Measurements from ENCODE around the gene SPCS2. TPM values are rescaled to one million over a fixed set of nuclear protein-coding genes. Genes with fewer than 3 reads are reported as not detected.

The SPCS2 gene
- 21.1 and 46.8 TPM in 2 replicates for total RNA-seq (2014; rRNA removed; shearing (Covaris generic))

DNA sequence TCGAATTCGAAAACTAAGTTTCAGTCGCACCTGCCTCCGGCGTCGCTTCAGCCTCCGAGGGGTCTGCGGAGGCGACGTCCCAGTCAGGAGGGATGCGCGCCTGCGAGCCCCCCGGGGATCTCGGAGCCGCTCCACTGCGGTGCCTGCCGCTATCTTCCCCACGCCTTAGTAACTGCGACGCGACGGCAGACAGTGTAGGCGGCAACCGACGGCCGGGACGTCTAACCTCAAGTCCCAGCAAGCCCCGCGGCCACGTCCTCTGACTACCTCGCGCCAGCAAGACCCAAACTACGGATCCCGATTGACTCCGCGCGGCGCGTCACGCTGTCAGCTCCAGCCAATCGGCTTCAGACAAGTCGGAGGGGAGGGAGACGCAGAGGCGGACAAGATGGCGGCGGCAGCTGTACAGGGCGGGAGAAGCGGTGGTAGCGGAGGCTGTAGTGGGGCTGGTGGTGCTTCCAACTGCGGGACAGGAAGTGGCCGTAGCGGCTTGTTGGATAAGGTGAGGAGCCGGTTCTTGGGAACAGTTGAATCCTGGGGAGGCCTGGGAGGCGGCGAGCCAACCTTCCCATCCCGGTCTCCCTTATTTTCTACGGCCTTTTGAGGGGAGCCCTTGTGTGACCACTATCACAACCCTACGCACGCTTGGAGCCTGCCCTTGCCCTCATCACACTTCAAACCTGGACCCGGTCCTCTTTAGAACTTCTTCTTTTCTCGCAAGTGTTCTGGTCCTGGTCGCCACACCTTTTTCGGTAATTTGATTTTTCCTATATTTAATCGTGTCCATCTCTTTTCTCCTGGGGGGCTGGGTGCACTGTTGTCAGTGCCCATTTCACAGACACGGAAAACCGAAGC is at the start of gene SPCS2, which contains the start of gene XRRA1:
TSS of gene SPCS2 (plus strand) at position 369 of the 855 bp plus-strand sequence. CDS start at position 389, 20 bp downstream.
TSS of gene XRRA1 (minus strand) at position 194 of the 855 bp plus-strand sequence. CDS start 8,213 bp downstream, outside the sequence.
- DNase-seq (ENCODE audit: low read depth): peak; percentile 99

DNA sequence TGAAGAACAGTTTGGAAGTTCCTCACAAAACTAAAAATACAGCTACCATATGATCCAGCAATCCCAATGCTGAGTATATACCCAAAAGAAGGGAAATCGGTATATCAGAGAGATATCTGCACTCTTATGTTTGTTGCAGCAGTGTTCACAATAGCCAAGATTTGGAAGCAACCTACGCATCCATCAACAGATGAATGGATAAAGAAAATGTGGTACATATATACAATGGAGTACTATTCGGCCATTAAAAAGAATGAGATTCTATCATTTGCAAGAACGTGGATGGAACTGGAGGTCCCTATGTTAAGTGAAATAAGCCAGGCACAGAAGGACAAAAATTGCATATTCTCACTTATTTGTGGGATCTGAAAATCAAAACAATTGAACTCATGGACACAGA is 46.7 kb upstream of the SPCS2 start:
- no peak for DNase-seq (ENCODE audit: low read depth)

GRCh38 chr11:74905326-74905725 is 43.7 kb upstream of the SPCS2 start:
- no peak for DNase-seq (ENCODE audit: low read depth)

DNA sequence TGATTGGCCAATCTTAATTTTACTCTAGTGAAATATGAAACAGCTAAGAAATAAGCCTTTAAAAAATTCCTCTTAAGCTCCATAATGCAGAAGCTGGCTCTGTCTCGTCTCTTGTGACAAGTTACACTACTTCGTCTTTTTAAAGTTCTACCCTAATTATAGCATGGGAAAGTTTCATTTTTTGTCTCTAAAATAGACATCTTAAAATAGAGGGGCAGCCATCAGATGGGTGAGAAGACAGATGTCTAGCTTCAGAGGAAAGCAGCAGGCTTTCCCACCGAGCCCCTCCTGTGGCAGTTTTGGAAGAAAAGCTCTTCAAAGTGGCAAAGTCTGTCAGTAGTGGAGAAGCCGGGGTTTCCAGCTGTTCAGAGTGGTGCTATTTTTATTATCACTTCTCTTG is 39.7 kb upstream of the SPCS2 start:
- DNase-seq (ENCODE audit: low read depth): no peak

- no peak for DNase-seq (ENCODE audit: low read depth)
Measured at GRCh38 chr11:74909812-74910211, 39.3 kb upstream of the SPCS2 start.

DNA sequence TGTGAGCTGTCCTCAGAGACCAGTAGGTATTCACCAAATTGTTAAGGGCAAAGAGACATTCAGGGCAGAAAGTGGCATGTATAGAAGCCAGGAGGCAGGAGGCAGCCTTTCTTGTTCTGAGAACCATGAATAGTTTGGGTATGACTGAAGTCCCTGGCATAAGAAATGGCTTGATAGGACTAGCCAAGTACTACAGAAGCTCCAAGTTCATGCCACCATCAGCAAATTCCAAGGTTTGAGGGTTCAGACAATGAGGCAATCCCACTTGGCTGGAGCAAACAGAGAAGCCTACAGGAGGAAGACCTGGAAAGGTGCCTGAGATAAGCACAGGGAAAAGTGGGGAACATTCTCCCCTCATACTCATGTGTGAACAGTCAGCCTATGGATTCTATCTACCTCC is 25.9 kb upstream of the SPCS2 start:
- DNase-seq (ENCODE audit: low read depth): no peak

GRCh38 chr11:74925281-74925680 is 23.8 kb upstream of the SPCS2 start:
- no peak for DNase-seq (ENCODE audit: low read depth)

GRCh38 chr11:74926304-74927030 is 22.6 kb upstream of the SPCS2 start:
- peak; percentile 48 for DNase-seq (ENCODE audit: low read depth)

DNA sequence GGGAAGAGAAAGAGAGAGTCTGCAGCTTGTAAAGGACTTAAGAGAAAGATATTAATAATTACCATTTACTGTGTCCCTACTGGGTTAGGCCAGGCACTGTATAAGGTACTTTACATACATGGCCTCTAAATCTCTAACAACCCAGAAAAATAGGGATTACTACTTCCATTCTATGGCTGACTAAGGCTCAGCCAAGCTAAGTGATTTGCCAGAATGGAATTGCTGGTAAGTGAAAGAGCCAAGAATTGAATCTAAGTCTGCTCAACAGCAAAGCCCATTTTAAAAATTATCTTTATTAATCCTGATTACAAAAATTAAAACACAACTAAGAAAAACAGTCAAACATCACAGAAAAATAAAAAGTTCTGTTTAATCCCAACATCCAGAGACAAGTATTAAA is 21.6 kb upstream of the SPCS2 start:
- no peak for DNase-seq (ENCODE audit: low read depth)

GRCh38 chr11:74929431-74930363 is 19.4 kb upstream of the SPCS2 start:
- DNase-seq (ENCODE audit: low read depth): peak; percentile 84

GRCh38 chr11:74932169-74932568 is 16.9 kb upstream of the SPCS2 start:
- peak; percentile 86 for DNase-seq (ENCODE audit: low read depth)

- DNase-seq (ENCODE audit: low read depth): peak; percentile 84
Measured at GRCh38 chr11:74932797-74933196, 16.3 kb upstream of the SPCS2 start.

DNA sequence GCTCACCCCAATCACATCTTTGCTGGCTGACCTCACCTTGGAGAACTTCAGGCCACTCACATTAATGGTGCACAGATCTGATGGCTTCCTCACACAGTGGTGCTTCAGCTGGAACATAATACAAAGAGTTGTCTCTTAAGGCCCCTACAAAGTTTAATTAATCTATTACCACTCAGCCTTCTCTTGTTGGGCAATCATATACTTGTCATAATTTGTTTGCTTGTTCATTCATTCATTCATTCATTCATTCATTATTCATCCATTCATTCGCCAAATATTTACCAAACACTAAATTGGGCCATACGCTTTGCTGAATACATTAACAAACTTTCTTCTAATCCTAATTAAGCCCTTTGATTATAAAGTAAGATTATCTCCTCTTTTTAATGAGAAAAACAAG is 15.3 kb upstream of the SPCS2 start:
- DNase-seq (ENCODE audit: low read depth): no peak

DNA sequence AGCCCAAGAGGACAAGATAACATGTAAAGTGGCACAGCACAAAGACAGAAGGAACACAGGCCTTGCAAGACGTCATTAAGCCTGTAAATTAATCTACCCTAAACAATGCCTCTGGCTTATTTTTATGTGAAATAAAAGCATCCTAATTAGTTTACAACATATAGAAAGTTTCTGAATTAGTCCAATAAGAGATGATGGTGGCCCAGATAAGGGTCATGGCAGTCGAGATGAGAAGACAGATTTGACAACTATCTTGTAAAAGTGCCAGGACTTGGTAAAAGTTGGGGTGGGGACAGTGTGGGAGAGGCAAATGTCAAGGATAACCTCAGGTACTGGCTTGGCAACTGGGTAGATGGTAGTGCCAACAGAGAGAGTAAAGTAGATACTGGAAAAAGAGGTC is 13.8 kb upstream of the SPCS2 start:
- DNase-seq (ENCODE audit: low read depth): no peak

- no peak for DNase-seq (ENCODE audit: low read depth)
Measured at GRCh38 chr11:74936087-74936486, 13.0 kb upstream of the SPCS2 start.

DNA sequence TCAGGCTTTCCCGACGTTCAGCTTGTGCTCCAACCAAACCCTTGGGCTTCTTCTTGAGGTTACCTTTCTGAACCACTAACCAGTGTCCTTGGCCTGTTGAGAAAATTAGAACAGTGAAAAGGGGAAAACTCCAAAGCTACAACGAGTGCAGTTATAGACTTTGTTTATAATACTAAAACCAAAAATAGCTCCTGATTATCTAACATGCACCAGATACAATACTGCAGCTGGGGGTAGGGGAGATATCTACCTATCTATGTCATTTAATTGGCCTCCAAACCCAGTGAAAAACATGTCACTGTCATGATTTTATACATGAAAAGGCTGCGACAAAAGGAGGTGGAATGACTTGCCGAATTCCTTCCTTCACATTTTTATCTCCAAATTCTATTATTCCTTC is 12.1 kb upstream of the SPCS2 start:
- no peak for DNase-seq (ENCODE audit: low read depth)

DNA sequence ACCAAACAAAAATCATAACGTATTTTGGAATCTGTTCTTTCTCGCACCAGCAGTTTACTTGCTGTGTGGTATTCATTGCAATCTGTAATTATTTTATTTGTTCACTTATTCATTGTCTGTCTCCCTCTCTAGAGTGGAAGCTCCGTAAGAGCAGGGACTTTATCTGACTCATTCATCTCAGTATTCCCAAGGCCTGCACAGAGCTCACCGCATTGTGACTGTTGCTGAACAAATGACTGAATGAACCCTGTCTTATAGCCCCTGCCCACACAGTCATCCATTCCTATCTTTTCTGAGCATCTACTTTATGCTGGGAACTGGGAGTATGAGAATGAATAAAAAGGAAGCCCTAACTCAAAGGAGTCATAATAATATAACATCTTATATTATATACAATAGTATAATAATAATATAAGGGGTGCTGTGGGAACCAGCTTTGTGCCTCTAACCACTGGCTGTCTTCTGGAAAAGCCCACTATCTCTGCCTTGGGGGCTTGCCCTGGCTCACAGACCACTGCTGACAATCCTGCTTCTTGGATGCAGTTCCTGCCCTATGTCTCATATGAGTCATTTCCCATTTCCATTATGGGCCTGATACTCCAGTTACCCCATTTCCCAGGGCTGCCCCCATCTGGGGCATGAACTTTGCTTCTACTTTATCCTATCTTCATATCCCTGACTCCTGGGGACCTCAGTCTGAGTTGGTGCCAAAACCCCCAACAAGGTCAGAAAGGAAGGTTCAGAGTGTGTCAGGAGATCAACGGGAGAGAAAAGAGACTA is 11.2 kb upstream of the SPCS2 start:
- DNase-seq (ENCODE audit: low read depth): peak; percentile 82

GRCh38 chr11:74941492-74941891 is 7.6 kb upstream of the SPCS2 start:
- DNase-seq (ENCODE audit: low read depth): no peak

DNA sequence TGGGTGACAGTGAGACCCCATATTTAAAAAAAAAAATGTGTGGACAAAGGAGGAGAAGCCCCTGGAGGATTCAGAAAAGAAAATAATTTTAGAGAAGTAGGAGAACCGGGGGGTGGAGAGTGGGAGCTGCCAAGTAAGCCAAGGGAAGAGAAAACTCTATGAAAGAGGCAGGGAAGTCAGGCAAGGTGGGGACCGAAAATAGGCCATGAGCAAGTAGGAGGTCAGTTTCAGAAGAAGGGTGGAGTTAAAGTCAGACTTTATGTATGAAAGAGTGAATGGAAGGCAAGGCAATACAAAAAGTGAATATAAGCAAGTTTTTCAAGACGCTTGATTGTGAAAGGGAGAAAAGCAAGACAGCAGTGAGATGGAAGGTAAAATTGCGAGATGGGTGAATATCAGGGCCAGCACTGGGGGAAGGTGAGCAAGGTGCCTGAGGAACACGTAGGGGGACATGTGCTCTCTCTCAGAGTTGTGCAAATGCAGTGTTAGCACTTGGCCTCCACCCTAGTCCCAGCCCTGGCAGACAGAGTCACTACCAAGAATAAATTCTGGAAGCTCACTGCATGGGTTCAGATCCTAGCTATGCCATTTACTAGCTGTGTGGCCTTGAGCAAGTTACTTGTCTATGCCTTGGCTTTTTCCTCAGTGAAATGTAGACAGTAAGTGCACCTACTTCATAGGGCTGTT is 6.8 kb upstream of the SPCS2 start:
- no peak for DNase-seq (ENCODE audit: low read depth)

GRCh38 chr11:74948546-74948897 is 544 bp upstream of the SPCS2 start:
- no peak for DNase-seq (ENCODE audit: low read depth)
